A549 (cell line): ENCODE measurements around the gene HECTD4. TPM values are rescaled to one million over a fixed set of nuclear protein-coding genes. Genes with fewer than 3 reads are reported as not detected.
A peak's percentile ranks its signal among the peaks of the same experiment; 100 is the strongest.

ENCODE experiments used
- ATAC-seq, 2 experiments: fragments of 200-7000 bp in 1 of 2; fragments of >200 bp in 1 of 2; cut with Nextera tagmentation in 1 of 2; cut with Tn5 transposase in 1 of 2; 3 replicates each; pipeline versions ENCODE4 v1.8.0 to v1.9.1; 2018 to 2020; ENCODE audit warnings: mild to moderate bottlenecking in 1 of 2, moderate library complexity in 1 of 2
- CTCF ChIA-PET: fragments of 300-600 bp; sonication (Branson Sonifier 250); formaldehyde crosslinking; extraction: SDS; loops from one replicate; lab custom pipeline; 2021; ENCODE audit warnings: antibody characterized with exemption, inconsistent platforms; lab: Yijun Ruan, JAX
- POLR2A ChIA-PET: fragments of 350-600 bp; formaldehyde crosslinking; extraction: SDS; loops from one replicate; lab custom pipeline; 2021; ENCODE audit warnings: antibody characterized with exemption, inconsistent platforms; lab: Yijun Ruan, JAX
- DNase-seq, 2 experiments: peaks; one replicate each; pipeline versions ENCODE4 v3.0.0 to v3.0.0-alpha.2; 2011 to 2016; ENCODE audit warnings: low read depth in 1 of 2, low spot score in 1 of 2
- FAIRE-seq: peaks from 2 replicates; lab custom pipeline; 2011; peaks lifted over from hg19 to GRCh38; lab: Jason Lieb, UNC
- H3K27ac ChIP-seq, 2 experiments: fragments of >200 bp; sonication (Bioruptor Twin); formaldehyde crosslinking; 3 replicates each; pipeline ENCODE4 v1.5.1; 2016 to 2017
- H3K4me1 ChIP-seq: fragments of >200 bp; sonication (Bioruptor Twin); formaldehyde crosslinking; 3 replicates; pipeline ENCODE4 v1.6.1; 2016
- H3K4me2 ChIP-seq: fragments of >200 bp; sonication (Bioruptor Twin); formaldehyde crosslinking; 3 replicates; pipeline ENCODE4 v1.6.1; 2016
- H3K4me3 ChIP-seq: fragments of >200 bp; sonication (Bioruptor Twin); formaldehyde crosslinking; 3 replicates; pipeline ENCODE4 v1.5.1; 2016
- H3K9me3 ChIP-seq: fragments of >200 bp; sonication (Bioruptor Twin); formaldehyde crosslinking; 3 replicates; pipeline ENCODE4 v1.6.1; 2016
- BHLHE40 ChIP-seq: IDR thresholded peaks from 2 replicates; pipeline ENCODE4 v1.6.1; 2012; ENCODE audit warnings: low read depth, low read length, inconsistent platforms
- CBX2 ChIP-seq: fragments of 200-600 bp; sonication (generic); IDR thresholded peaks from 2 replicates; pipeline ENCODE4 v1.6.1; 2016; ENCODE audit warnings: low read depth, mild to moderate bottlenecking, borderline replicate concordance
- CEBPB ChIP-seq, 2 experiments: fragments of >200 bp in 1 of 2; sonication (Bioruptor Twin) in 1 of 2; formaldehyde crosslinking in 1 of 2; IDR thresholded peaks; 2 replicates each; pipeline ENCODE4 v1.6.1; 2012 to 2016
- CHD2 ChIP-seq: fragments of 150-350 bp; IDR thresholded peaks from 2 replicates; pipeline ENCODE4 v1.6.1; 2014; ENCODE audit warnings: low read length; ENCODE audit not compliant: partially characterized antibody
- CHD4 ChIP-seq: fragments of 200-600 bp; sonication (generic); IDR thresholded peaks from 2 replicates; pipeline ENCODE4 v1.6.1; 2016; ENCODE audit warnings: antibody characterized with exemption, mild to moderate bottlenecking, borderline replicate concordance
- EHMT2 ChIP-seq: fragments of 200-600 bp; sonication (generic); IDR thresholded peaks from 2 replicates; pipeline ENCODE4 v1.6.1; 2016; ENCODE audit warnings: antibody characterized with exemption, low read depth, mild to moderate bottlenecking, moderate library complexity
- EP300 ChIP-seq, 2 experiments: fragments of >200 bp; sonication (Bioruptor Twin); formaldehyde crosslinking; IDR thresholded peaks; 2 replicates in 1 of 2; 3 replicates in 1 of 2; pipeline ENCODE4 v1.6.1; 2016 to 2017
- FOSL2 ChIP-seq, 2 experiments: fragments of 450-650 bp in 1 of 2; fragments of >200 bp in 1 of 2; sonication (Bioruptor Twin) in 1 of 2; formaldehyde crosslinking; IDR thresholded peaks; 2 replicates each; pipeline versions ENCODE4 v1.5.0 to v1.6.1; 2016 to 2020; ENCODE audit warnings: mild to moderate bottlenecking in 1 of 2, moderate library complexity in 1 of 2
- FOXS1 ChIP-seq: fragments of 250-450 bp; sonication (Bioruptor Pico); IDR thresholded peaks from 2 replicates; pipeline ENCODE4 v1.5.0; 2020; ENCODE audit warnings: mild to moderate bottlenecking, moderate library complexity
- KDM1A ChIP-seq: fragments of 200-600 bp; sonication (generic); IDR thresholded peaks from 2 replicates; pipeline ENCODE4 v1.6.1; 2016; ENCODE audit warnings: low read depth, mild to moderate bottlenecking
- MAZ ChIP-seq: fragments of 150-350 bp; IDR thresholded peaks from 2 replicates; pipeline ENCODE4 v1.6.1; 2014; ENCODE audit warnings: antibody characterized with exemption, low read depth, low read length, borderline replicate concordance
- MYC ChIP-seq: IDR thresholded peaks from 2 replicates; pipeline ENCODE4 v1.6.1; 2012; ENCODE audit warnings: mild to moderate bottlenecking, inconsistent platforms, low read length, improper control_type of control experiment, borderline replicate concordance
- NPAS2 ChIP-seq: fragments of 250-450 bp; sonication (Bioruptor Pico); IDR thresholded peaks from 2 replicates; pipeline ENCODE4 v1.8.0; 2022; ENCODE audit warnings: mild to moderate bottlenecking, moderate library complexity, borderline replicate concordance
- PHF8 ChIP-seq: fragments of 200-600 bp; sonication (generic); IDR thresholded peaks from 2 replicates; pipeline ENCODE4 v1.6.1; 2016; ENCODE audit warnings: low read depth, mild to moderate bottlenecking, antibody characterized with exemption, moderate library complexity, borderline replicate concordance
- POLR2A ChIP-seq: IDR thresholded peaks from 2 replicates; pipeline ENCODE4 v1.6.1; 2012; ENCODE audit warnings: mild to moderate bottlenecking, low read length
- POLR2AphosphoS2 ChIP-seq: conservative IDR thresholded peaks from 2 replicates; pipeline ENCODE4 v1.6.1; 2012; ENCODE audit warnings: low read length, improper control_type of control experiment, inconsistent platforms
- RAD21 ChIP-seq, 2 experiments: fragments of >200 bp in 1 of 2; sonication (Bioruptor Twin) in 1 of 2; formaldehyde crosslinking in 1 of 2; IDR thresholded peaks in 1 of 2; conservative IDR thresholded peaks in 1 of 2; 2 replicates in 1 of 2; 3 replicates in 1 of 2; pipeline ENCODE4 v1.6.1; 2012 to 2018; ENCODE audit warnings: inconsistent platforms in 1 of 2
- RNF2 ChIP-seq: fragments of 200-600 bp; sonication (generic); IDR thresholded peaks from 2 replicates; pipeline ENCODE4 v1.6.1; 2016; ENCODE audit warnings: low read depth, mild to moderate bottlenecking, antibody characterized with exemption, moderate library complexity, borderline replicate concordance
- TFCP2L1 ChIP-seq: fragments of 250-450 bp; sonication (Bioruptor Pico); IDR thresholded peaks from 2 replicates; pipeline ENCODE4 v1.5.0; 2021; ENCODE audit warnings: mild to moderate bottlenecking
- USF2 ChIP-seq: fragments of 450-650 bp; IDR thresholded peaks from 2 replicates; pipeline ENCODE4 v1.6.1; 2014; ENCODE audit warnings: antibody characterized with exemption
- ZNF302 ChIP-seq: fragments of 250-450 bp; sonication (Bioruptor Pico); IDR thresholded peaks from 2 replicates; pipeline ENCODE4 v1.9.0; 2021; ENCODE audit warnings: inconsistent platforms, mild to moderate bottlenecking, moderate library complexity
- ZSCAN20 ChIP-seq: fragments of 250-450 bp; sonication (Bioruptor Pico); IDR thresholded peaks from 2 replicates; pipeline ENCODE4 v1.8.0; 2022; ENCODE audit warnings: mild to moderate bottlenecking, moderate library complexity
- WGBS: methylation state at CpG from one replicate; pipeline ENCODE4 v1.1.6; 2017; ENCODE audit errors: missing lambda C conversion rate; 5-methylcytosine and 5-hydroxymethylcytosine counted together
- polyA plus RNA-seq, 4 experiments: library from polyadenylated mRNA; depleted of rRNA in 3 of 4; stranded (reverse); fragments of >200 nt; fragmentation: RNase III in 1 of 4; extraction: RNeasy Plus Mini Kit Qiagen cat#74134 plus additional on column Dnase treatment in 1 of 4; gene quantifications; 2 replicates in 3 of 4; 3 replicates in 1 of 4; pipeline ENCODE4 v1.2.3, GENCODE V29; 2011 to 2017
- TF ChIP-seq, protein P1 (sequence below): fragments of 250-450 bp; sonication (Bioruptor Pico); IDR thresholded peaks from 2 replicates; pipeline ENCODE4 v1.5.0; 2020; ENCODE audit warnings: low read depth, mild to moderate bottlenecking, moderate library complexity
- TF ChIP-seq, protein P2 (sequence below): fragments of 150-350 bp; IDR thresholded peaks from 2 replicates; pipeline ENCODE4 v1.6.1; 2014; ENCODE audit warnings: low read depth, mild to moderate bottlenecking, low read length
- TF ChIP-seq, protein P3 (sequence below): fragments of >200 bp; sonication (Bioruptor Twin); formaldehyde crosslinking; IDR thresholded peaks from 2 replicates; pipeline ENCODE4 v1.6.1; 2016

Gene HECTD4
- polyA plus RNA-seq, 2 of the 4 experiments (the other 2 are of a cell fraction), result 9.9 to 14.7 TPM

GRCh38 chr12:112134731-112135130, 247.5 kb downstream of the HECTD4 start:
- no peak for TF ChIP-seq BHLHE40
- TF ChIP-seq CEBPB (IDR thresholded peaks at IDR 0.05), result peak in 1 of 2 experiments; percentile 63; a peak in 2 of 4 replicates
- no peak for TF ChIP-seq TFCP2L1 (CRISPR knock-in tag)
- no peak for TF ChIP-seq USF2
- no peak for TF ChIP-seq CHD2
- TF ChIP-seq, all 56 proteins: peak for 1
- ChIA-PET POLR2A (no interaction called here), CTCF (no interaction called here)
- ATAC-seq, result no peak
- H3K4me1 ChIP-seq, result peaks cover 18% of the 10 kb centered on the region
- H3K9me3 ChIP-seq, result no peaks in the 10 kb centered on the region
- H3K27ac ChIP-seq, result no peak overlapping the region
- no peak overlapping the region for H3K4me3 ChIP-seq
- whole genome bisulfite sequencing, result 89% methylated on average over 3 of the region's 3 CpGs
- DNase-seq, result no peak
- H3K4me2 ChIP-seq, result no peak overlapping the region
- no peak for FAIRE-seq

DNA sequence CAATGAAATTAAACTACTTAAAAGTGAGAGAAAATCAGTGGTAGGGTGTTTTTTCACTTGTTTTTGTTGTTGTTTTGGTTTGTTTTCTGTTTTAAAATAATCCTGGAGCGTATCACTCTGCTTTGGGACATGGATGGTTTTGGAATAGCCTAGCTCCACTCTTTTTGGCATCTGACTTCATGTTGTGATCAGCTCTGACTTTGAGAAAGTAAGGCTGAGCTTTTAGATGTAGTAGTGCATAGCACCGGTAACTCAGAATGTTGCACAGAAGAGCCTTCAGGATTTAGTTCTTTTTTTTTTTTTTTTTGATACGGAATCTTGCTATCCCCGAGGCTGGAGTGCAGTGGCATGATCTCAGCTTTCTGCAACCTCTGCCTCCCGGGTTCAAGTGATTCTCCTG, 248.8 kb downstream of the HECTD4 start:
- H3K27ac ChIP-seq, result no peak overlapping the region
- ATAC-seq (no peak), FAIRE-seq (no peak)
- WGBS, result 93% methylated on average over 5 of the region's 5 CpGs
- CTCF ChIA-PET, result interaction anchor here (0.9 to 1.6 kb wide), 2 partner anchors 10 to 25 kb away, joined by 3 read pairs; no protein-coding TSS in a partner anchor
- no peak overlapping the region for H3K4me3 ChIP-seq
- H3K4me1 ChIP-seq, result peaks cover 31% of the 10 kb centered on the region
- H3K9me3 ChIP-seq, result no peaks in the 10 kb centered on the region
- TF ChIP-seq ZSCAN20 (CRISPR knock-in tag), result no peak
- no peak for TF ChIP-seq FOSL2 (IDR thresholded peaks at IDR 0.05)
- no peak for TF ChIP-seq FOSL2 (CRISPR knock-in tag; IDR thresholded peaks at IDR 0.05)
- no peak for TF ChIP-seq FOXS1 (CRISPR knock-in tag)
- TF ChIP-seq, protein P1, sequence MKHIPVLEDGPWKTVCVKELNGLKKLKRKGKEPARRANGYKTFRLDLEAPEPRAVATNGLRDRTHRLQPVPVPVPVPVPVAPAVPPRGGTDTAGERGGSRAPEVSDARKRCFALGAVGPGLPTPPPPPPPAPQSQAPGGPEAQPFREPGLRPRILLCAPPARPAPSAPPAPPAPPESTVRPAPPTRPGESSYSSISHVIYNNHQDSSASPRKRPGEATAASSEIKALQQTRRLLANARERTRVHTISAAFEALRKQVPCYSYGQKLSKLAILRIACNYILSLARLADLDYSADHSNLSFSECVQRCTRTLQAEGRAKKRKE, result no peak
- TF ChIP-seq RAD21 (conservative IDR thresholded peaks at IDR 0.05 in 1 of 2, IDR thresholded peaks at IDR 0.05 in 1 of 2), result no peak
- no peak for TF ChIP-seq USF2
- no peak for TF ChIP-seq NPAS2 (CRISPR knock-in tag)
- TF ChIP-seq, protein P2, sequence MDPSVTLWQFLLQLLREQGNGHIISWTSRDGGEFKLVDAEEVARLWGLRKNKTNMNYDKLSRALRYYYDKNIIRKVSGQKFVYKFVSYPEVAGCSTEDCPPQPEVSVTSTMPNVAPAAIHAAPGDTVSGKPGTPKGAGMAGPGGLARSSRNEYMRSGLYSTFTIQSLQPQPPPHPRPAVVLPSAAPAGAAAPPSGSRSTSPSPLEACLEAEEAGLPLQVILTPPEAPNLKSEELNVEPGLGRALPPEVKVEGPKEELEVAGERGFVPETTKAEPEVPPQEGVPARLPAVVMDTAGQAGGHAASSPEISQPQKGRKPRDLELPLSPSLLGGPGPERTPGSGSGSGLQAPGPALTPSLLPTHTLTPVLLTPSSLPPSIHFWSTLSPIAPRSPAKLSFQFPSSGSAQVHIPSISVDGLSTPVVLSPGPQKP, result no peak
- TF ChIP-seq EP300 (IDR thresholded peaks at IDR 0.05), result no peak
- TF ChIP-seq, all 56 proteins: peak for 0
- no peak overlapping the region for H3K4me2 ChIP-seq
- no peak for DNase-seq
- POLR2A ChIA-PET, result no interaction called here

DNA sequence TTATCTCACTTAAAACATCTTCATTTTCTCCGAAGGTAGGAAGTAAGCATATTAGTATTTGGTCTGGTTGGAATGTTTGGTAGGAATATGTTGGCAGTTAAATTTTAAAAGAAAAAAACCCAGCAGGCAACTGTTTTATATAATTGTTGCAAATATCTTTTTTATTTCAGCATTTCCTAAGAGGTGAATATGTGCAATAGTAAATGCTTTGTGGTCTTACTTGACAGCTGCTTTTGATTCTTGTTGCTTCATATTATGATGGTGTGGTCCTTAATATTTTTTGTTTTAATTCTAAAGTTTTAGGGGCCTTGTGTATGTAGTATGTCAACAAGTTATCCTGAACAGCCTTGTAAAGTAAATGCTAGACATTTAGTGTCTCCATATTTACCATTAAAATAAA, 250.5 kb downstream of the HECTD4 start:
- ChIA-PET POLR2A (no interaction called here), CTCF (no interaction called here)
- H3K4me3 ChIP-seq, result no peak overlapping the region
- peak overlapping the region; percentile 74; the same call in 2 of the 3 replicates for H3K4me2 ChIP-seq
- TF ChIP-seq ZNF302 (no peak), MAZ (no peak), MYC (no peak), EHMT2 (no peak), CBX2 (no peak), RNF2 (no peak), PHF8 (no peak), KDM1A (no peak), FOSL2 (IDR thresholded peaks at IDR 0.05) (no peak), FOSL2 (CRISPR knock-in tag; IDR thresholded peaks at IDR 0.05) (no peak), POLR2A (no peak), CHD4 (no peak), POLR2AphosphoS2 (no peak)
- TF ChIP-seq, protein P2, result no peak
- TF ChIP-seq, protein P3, sequence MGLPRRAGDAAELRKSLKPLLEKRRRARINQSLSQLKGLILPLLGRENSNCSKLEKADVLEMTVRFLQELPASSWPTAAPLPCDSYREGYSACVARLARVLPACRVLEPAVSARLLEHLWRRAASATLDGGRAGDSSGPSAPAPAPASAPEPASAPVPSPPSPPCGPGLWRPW, result no peak
- TF ChIP-seq, protein P1, result no peak
- H3K4me1 ChIP-seq, result peaks cover 37% of the 10 kb centered on the region
- DNase-seq (no peak), FAIRE-seq (no peak), ATAC-seq (no peak)
- WGBS, result 91% methylated on average over 1 of the region's 1 CpG
- no peaks in the 10 kb centered on the region for H3K9me3 ChIP-seq
- H3K27ac ChIP-seq, result no peak overlapping the region
